ENCODE data around the gene RSBN1. TPM values are rescaled to one million over a fixed set of nuclear protein-coding genes. Genes with fewer than 3 reads are reported as not detected.

RSBN1 gene
- total and polyA plus RNA-seq, 9 of the 15 experiments (the other 6 are each of a cell fraction or from before 2014, with no cell fraction given) = 4.5 to 24.3 (median 13.0) TPM

GRCh38 chr1:113783254-113784103, 28.8 kb downstream of the RSBN1 start (continued):
- TF ChIP-seq ZBTB11 (CRISPR knock-in tag; IDR thresholded peaks at IDR 0.05) = no peak
- no peak for TF ChIP-seq FOSL1 (tag; conservative IDR thresholded peaks at IDR 0.05)
- TF ChIP-seq CHD7 (IDR thresholded peaks at IDR 0.05; ENCODE audit: low read depth, low read length) = no peak
- no peak for TF ChIP-seq CREB1 (IDR thresholded peaks at IDR 0.05)
- TF ChIP-seq CREB1 (CRISPR knock-in tag; IDR thresholded peaks at IDR 0.05) = 0 out of 2 replicates have a peak, but pooled peaks have one; percentile 0
- TF ChIP-seq ZNF77 (CRISPR knock-in tag; IDR thresholded peaks at IDR 0.05) = no peak
- TF ChIP-seq ARID1B (IDR thresholded peaks at IDR 0.05) = no peak
- no peak for TF ChIP-seq MYC (IDR thresholded peaks at IDR 0.05; ENCODE audit: low read depth, low read length)
- TF ChIP-seq MYC (CRISPR knock-in tag; IDR thresholded peaks at IDR 0.05; ENCODE audit: borderline replicate concordance, low read depth) = no peak
- no peak for TF ChIP-seq NFE2L1 (tag; IDR thresholded peaks at IDR 0.05; ENCODE audit: borderline replicate concordance, low read depth)
- TF ChIP-seq CTBP1 (IDR thresholded peaks at IDR 0.05; ENCODE audit: borderline replicate concordance) = peak; percentile 24; the same call in 1 of the 2 replicates
- TF ChIP-seq ZNF668 (CRISPR knock-in tag; IDR thresholded peaks at IDR 0.05) = no peak
